Liver (tissue), 9 donors: ENCODE measurements around the gene GOPC. TPM values are rescaled to one million over a fixed set of nuclear protein-coding genes. Genes with fewer than 3 reads are reported as not detected.

Source experiments
- DNase-seq: peaks from one replicate; pipeline ENCODE4 v3.0.0-alpha.2; 2017; ENCODE audit warnings: low spot score
- H3K27ac ChIP-seq, 2 donors: one replicate each; pipeline ENCODE4 v1.7.0; 2013; ENCODE audit warnings: inconsistent platforms in 2 of 2, low read length in 2 of 2, control low read depth in 1 of 2, low read depth in 1 of 2, mild to moderate bottlenecking in 1 of 2
- H3K27me3 ChIP-seq, 4 donors: one replicate each; pipeline versions ENCODE4 v1.6.1 to v1.7.0; 2013; ENCODE audit warnings: low read length in 3 of 4, inconsistent platforms in 1 of 4, mild to moderate bottlenecking in 1 of 4, moderate library complexity in 1 of 4; ENCODE audit not compliant: control insufficient read depth in 4 of 4, insufficient read depth in 4 of 4
- H3K36me3 ChIP-seq, 4 donors: one replicate each; pipeline versions ENCODE4 v1.6.1 to v1.7.0; 2013; ENCODE audit warnings: low read length in 3 of 4, mild to moderate bottlenecking in 3 of 4, low read depth in 1 of 4, moderate library complexity in 1 of 4; ENCODE audit not compliant: control insufficient read depth in 4 of 4, insufficient read depth in 3 of 4
- H3K4me1 ChIP-seq, 4 donors: one replicate each; pipeline versions ENCODE4 v1.6.1 to v1.7.0; 2013; ENCODE audit warnings: low read length in 3 of 4, mild to moderate bottlenecking in 3 of 4, moderate library complexity in 1 of 4; ENCODE audit not compliant: control insufficient read depth in 4 of 4, insufficient read depth in 4 of 4
- H3K4me3 ChIP-seq, 3 donors: one replicate each; pipeline versions ENCODE4 v1.6.1 to v1.7.0; 2013; ENCODE audit warnings: low read length in 3 of 3, control low read depth in 1 of 3, low read depth in 1 of 3, mild to moderate bottlenecking in 1 of 3
- H3K9ac ChIP-seq, 2 donors: one replicate each; pipeline ENCODE4 v1.7.0; 2013; ENCODE audit warnings: low read length in 2 of 2, mild to moderate bottlenecking in 2 of 2, moderate library complexity in 2 of 2, control low read depth in 1 of 2, low read depth in 1 of 2
- H3K9me3 ChIP-seq, 4 donors: one replicate each; pipeline versions ENCODE4 v1.6.1 to v1.7.0; 2013; ENCODE audit warnings: low read length in 3 of 4; ENCODE audit not compliant: control insufficient read depth in 4 of 4
- ATF3 ChIP-seq: IDR thresholded peaks from 2 replicates; pipeline ENCODE4 v1.6.1; 2016; ENCODE audit warnings: antibody characterized with exemption
- CTCF ChIP-seq: fragments of 150-350 bp; IDR thresholded peaks from 2 replicates; pipeline ENCODE4 v1.5.1; 2017; ENCODE audit warnings: improper control_type of control experiment, low read depth, low read length; ENCODE audit not compliant: missing input control
- EGR1 ChIP-seq, 2 donors: IDR thresholded peaks; 2 replicates each; pipeline ENCODE4 v1.6.1; 2016 to 2018; ENCODE audit warnings: antibody characterized with exemption in 2 of 2, low read depth in 2 of 2
- FOXA1 ChIP-seq: IDR thresholded peaks from 2 replicates; pipeline ENCODE4 v1.6.1; 2016; ENCODE audit warnings: antibody characterized with exemption
- FOXA2 ChIP-seq: IDR thresholded peaks from 2 replicates; pipeline ENCODE4 v1.6.1; 2016; ENCODE audit warnings: antibody characterized with exemption
- GABPA ChIP-seq, 2 donors: IDR thresholded peaks in 1 of 2; conservative IDR thresholded peaks in 1 of 2; 2 replicates each; pipeline ENCODE4 v1.6.1; 2016; ENCODE audit warnings: antibody characterized with exemption in 2 of 2, mild to moderate bottlenecking in 1 of 2, moderate library complexity in 1 of 2
- HNF4A ChIP-seq, 2 donors: conservative IDR thresholded peaks; 2 replicates each; pipeline ENCODE4 v1.6.1; 2016; ENCODE audit warnings: antibody characterized with exemption in 2 of 2, mild to moderate bottlenecking in 2 of 2
- HNF4G ChIP-seq: IDR thresholded peaks from 2 replicates; pipeline ENCODE4 v1.6.1; 2016; ENCODE audit warnings: antibody characterized with exemption
- JUND ChIP-seq, 2 donors: IDR thresholded peaks; 2 replicates each; pipeline ENCODE4 v1.6.1; 2016; ENCODE audit warnings: antibody characterized with exemption in 2 of 2
- MAX ChIP-seq: IDR thresholded peaks from 2 replicates; pipeline ENCODE4 v1.6.1; 2016; ENCODE audit warnings: antibody characterized with exemption
- NR2F2 ChIP-seq: IDR thresholded peaks from 2 replicates; pipeline ENCODE4 v1.6.1; 2016; ENCODE audit warnings: antibody characterized with exemption
- RAD21 ChIP-seq, 2 donors: IDR thresholded peaks; 2 replicates each; pipeline ENCODE4 v1.6.1; 2016; ENCODE audit warnings: antibody characterized with exemption in 2 of 2, mild to moderate bottlenecking in 2 of 2
- REST ChIP-seq: IDR thresholded peaks from 2 replicates; pipeline ENCODE4 v1.6.1; 2016; ENCODE audit warnings: antibody characterized with exemption, mild to moderate bottlenecking
- RXRA ChIP-seq, 2 donors: IDR thresholded peaks; 2 replicates each; pipeline ENCODE4 v1.6.1; 2017 to 2018; ENCODE audit warnings: antibody characterized with exemption in 2 of 2, mild to moderate bottlenecking in 1 of 2
- SP1 ChIP-seq: IDR thresholded peaks from 2 replicates; pipeline ENCODE4 v1.6.1; 2018; ENCODE audit warnings: antibody characterized with exemption, mild to moderate bottlenecking
- TAF1 ChIP-seq: conservative IDR thresholded peaks from 2 replicates; pipeline ENCODE4 v1.6.1; 2016; ENCODE audit warnings: antibody characterized with exemption, mild to moderate bottlenecking
- YY1 ChIP-seq: IDR thresholded peaks from 2 replicates; pipeline ENCODE4 v1.6.1; 2016; ENCODE audit warnings: antibody characterized with exemption, mild to moderate bottlenecking
- ZBTB33 ChIP-seq: IDR thresholded peaks from 2 replicates; pipeline ENCODE4 v1.6.1; 2016; ENCODE audit warnings: antibody characterized with exemption
- WGBS: extraction: QIAGEN DNeasy Blood & Tissue Kit; methylation state at CpG from one replicate; pipeline ENCODE4 v1.1.7; 2013; 5-methylcytosine and 5-hydroxymethylcytosine counted together
- polyA plus RNA-seq, 2 donors: library from polyadenylated mRNA; stranded (reverse) in 1 of 2; unstranded in 1 of 2; fragments of 200-250 nt in 1 of 2; fragments of >200 nt in 1 of 2; fragmentation: Nextera tagmentation in 1 of 2; extraction: Ambion mirVana in 1 of 2; gene quantifications; one replicate each; pipeline versions ENCODE4 v1.2.1 to v1.2.3, GENCODE V29; 2013 to 2015
- total RNA-seq, 2 donors: library from RNA; depleted of rRNA; stranded (reverse); fragments of >200 nt; gene quantifications; one replicate each; pipeline ENCODE4 v1.2.3, GENCODE V29; 2014
- donor health status: healthy.
- donor health status: healthy.
- donor health status: healthy.
- donor health status: healthy.
- donor health status: healthy.

The GOPC gene
- total and polyA plus RNA-seq, 4 donors, result 7.4 to 17.8 (median 11.4) TPM

- H3K27ac ChIP-seq, result no peak overlapping the region
- TF ChIP-seq TAF1, result no peak
- no peak for TF ChIP-seq CTCF
- TF ChIP-seq NR2F2, result no peak
- no peak for TF ChIP-seq FOXA1
- no peak for TF ChIP-seq RXRA (IDR thresholded peaks at IDR 0.05)
- TF ChIP-seq HNF4G, result no peak
- no peak for TF ChIP-seq RAD21 (IDR thresholded peaks at IDR 0.05)
- no peak for TF ChIP-seq GABPA (IDR thresholded peaks at IDR 0.05 in 1 of 2, conservative IDR thresholded peaks at IDR 0.05 in 1 of 2)
- no peak for TF ChIP-seq REST
- TF ChIP-seq YY1, result no peak
- TF ChIP-seq ATF3, result no peak
- no peak for TF ChIP-seq SP1
- TF ChIP-seq ZBTB33, result no peak
- no peak for TF ChIP-seq FOXA2
- TF ChIP-seq JUND (IDR thresholded peaks at IDR 0.05), result no peak
- no peak for TF ChIP-seq MAX
- TF ChIP-seq EGR1 (IDR thresholded peaks at IDR 0.05; ENCODE audit: low read depth in 2 of 2), result no peak
- TF ChIP-seq HNF4A (conservative IDR thresholded peaks at IDR 0.05), result no peak
- no peaks in the 10 kb centered on the region for H3K36me3 ChIP-seq
- DNase-seq, result no peak
- no peak overlapping the region for H3K9ac ChIP-seq
- peaks cover 4 to 8% (median 5%) of the 10 kb centered on the region in 4 donors for H3K4me1 ChIP-seq
- peaks cover 0 to 5% (median under 1%) of the 10 kb centered on the region in 4 donors for H3K9me3 ChIP-seq
- no peak overlapping the region for H3K4me3 ChIP-seq
- no peaks in the 10 kb centered on the region for H3K27me3 ChIP-seq
- WGBS, result 54% methylated on average over 1 of the region's 1 CpG
Measured at GRCh38 chr6:117629119-117629660, 26.9 kb upstream of the GOPC start.
